PFSK-1 (cell line): ENCODE results near the gene BEGAIN.

Experiments
- FOXP2 ChIP-seq: optimal IDR thresholded peaks from 2 replicates; pipeline ENCODE3; 2011; ENCODE audit warnings: borderline replicate concordance, control low read depth, inconsistent platforms; ENCODE audit not compliant: insufficient read depth; ENCODE audit errors: extremely low read length, extremely low read depth
- POLR2AphosphoS5 ChIP-seq: IDR thresholded peaks from 2 replicates; pipeline ENCODE4 v1.6.1; 2012; ENCODE audit warnings: low read depth, mild to moderate bottlenecking, control low read depth, low read length, moderate library complexity
- SIN3A ChIP-seq: IDR thresholded peaks from 2 replicates; pipeline ENCODE4 v1.6.1; 2012; ENCODE audit warnings: mild to moderate bottlenecking, low read length, moderate library complexity, borderline replicate concordance; ENCODE audit not compliant: insufficient read depth
- TAF1 ChIP-seq: IDR thresholded peaks from 2 replicates; pipeline ENCODE4 v1.6.1; 2012; ENCODE audit warnings: low read length, control low read depth, borderline replicate concordance; ENCODE audit not compliant: insufficient read depth
- TF ChIP-seq, protein P1 (sequence below), 2 experiments: IDR thresholded peaks; 2 replicates each; pipeline versions ENCODE4 v1.6.1 to v1.8.0; 2011 to 2012; ENCODE audit warnings: low read depth in 2 of 2, low read length in 2 of 2, control low read depth in 1 of 2, inconsistent platforms in 1 of 2, mild to moderate bottlenecking in 1 of 2, moderate library complexity in 1 of 2; ENCODE audit not compliant: insufficient read depth in 1 of 2

BEGAIN gene

DNA sequence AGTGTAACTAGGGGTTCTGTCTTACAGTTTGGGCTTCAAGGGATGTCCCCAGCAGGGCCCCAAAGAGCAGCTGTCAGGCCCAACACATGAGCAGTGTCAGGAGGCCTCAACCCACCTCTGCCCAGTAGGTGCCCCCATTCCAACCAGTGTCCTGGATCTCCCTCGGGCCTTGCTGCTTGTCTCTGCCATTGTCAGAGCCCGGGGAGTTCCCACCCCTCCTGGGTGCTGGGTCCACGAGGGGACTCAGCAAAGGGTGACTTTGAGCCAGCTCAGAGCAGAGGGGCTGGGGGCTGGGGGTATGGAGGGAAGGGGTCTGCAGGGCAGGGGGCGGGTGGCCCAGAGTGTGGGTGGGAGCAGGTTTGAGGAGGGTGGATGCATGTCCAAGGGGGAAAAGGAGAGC is 18.0 kb upstream of the BEGAIN start:
- no peak for TF ChIP-seq TAF1
- TF ChIP-seq, protein P1, sequence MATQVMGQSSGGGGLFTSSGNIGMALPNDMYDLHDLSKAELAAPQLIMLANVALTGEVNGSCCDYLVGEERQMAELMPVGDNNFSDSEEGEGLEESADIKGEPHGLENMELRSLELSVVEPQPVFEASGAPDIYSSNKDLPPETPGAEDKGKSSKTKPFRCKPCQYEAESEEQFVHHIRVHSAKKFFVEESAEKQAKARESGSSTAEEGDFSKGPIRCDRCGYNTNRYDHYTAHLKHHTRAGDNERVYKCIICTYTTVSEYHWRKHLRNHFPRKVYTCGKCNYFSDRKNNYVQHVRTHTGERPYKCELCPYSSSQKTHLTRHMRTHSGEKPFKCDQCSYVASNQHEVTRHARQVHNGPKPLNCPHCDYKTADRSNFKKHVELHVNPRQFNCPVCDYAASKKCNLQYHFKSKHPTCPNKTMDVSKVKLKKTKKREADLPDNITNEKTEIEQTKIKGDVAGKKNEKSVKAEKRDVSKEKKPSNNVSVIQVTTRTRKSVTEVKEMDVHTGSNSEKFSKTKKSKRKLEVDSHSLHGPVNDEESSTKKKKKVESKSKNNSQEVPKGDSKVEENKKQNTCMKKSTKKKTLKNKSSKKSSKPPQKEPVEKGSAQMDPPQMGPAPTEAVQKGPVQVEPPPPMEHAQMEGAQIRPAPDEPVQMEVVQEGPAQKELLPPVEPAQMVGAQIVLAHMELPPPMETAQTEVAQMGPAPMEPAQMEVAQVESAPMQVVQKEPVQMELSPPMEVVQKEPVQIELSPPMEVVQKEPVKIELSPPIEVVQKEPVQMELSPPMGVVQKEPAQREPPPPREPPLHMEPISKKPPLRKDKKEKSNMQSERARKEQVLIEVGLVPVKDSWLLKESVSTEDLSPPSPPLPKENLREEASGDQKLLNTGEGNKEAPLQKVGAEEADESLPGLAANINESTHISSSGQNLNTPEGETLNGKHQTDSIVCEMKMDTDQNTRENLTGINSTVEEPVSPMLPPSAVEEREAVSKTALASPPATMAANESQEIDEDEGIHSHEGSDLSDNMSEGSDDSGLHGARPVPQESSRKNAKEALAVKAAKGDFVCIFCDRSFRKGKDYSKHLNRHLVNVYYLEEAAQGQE (IDR thresholded peaks at IDR 0.05; ENCODE audit: insufficient read depth in 1 of 2, low read depth in 2 of 2, low read length in 2 of 2): no peak
- TF ChIP-seq FOXP2: no peak
- no peak for TF ChIP-seq SIN3A
- no peak for TF ChIP-seq POLR2AphosphoS5

DNA sequence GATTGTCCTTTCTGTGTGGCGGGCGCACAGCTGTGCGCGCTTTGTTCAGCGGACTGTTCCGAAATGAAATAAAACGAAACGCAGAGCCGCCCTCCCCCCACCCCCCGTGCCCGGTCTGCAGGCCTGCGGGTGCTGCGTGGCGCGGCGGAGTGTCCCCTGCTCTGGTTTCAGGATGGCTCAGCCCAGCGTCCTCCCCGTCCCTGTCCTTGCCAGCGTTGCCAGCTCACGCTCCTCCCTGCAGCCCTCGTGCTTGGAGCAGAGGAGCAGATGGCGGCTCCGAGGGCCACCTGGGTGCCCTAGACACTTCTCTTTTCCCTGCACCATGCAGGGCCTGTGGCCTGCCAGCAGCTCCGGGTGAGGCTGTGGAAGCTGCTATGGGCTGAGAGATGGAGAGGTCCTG is 17.5 kb upstream of the BEGAIN start:
- no peak for TF ChIP-seq TAF1
- no peak for TF ChIP-seq SIN3A
- no peak for TF ChIP-seq POLR2AphosphoS5
- TF ChIP-seq FOXP2: no peak
- TF ChIP-seq, protein P1 (IDR thresholded peaks at IDR 0.05; ENCODE audit: insufficient read depth in 1 of 2, low read depth in 2 of 2, low read length in 2 of 2): no peak

DNA sequence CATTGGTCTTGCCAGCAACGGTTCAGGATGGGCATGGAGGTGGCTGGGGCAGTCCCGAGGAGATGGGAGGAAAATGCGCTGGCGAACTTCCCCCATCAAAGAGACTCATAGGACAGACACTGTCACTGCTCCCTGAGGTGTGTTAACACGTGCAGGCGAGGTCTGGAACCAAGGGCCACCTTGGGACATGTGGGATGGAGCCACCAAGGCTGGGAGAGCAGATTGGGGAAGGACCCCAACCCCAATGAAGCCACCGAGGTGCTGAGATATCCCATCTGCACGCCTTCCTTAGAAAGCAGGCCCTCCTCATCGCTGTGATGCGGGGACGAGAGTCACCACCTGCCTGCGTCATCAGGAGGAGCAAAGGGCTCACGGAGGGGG is 16.9 kb upstream of the BEGAIN start:
- TF ChIP-seq, protein P1 (IDR thresholded peaks at IDR 0.05; ENCODE audit: insufficient read depth in 1 of 2, low read depth in 2 of 2, low read length in 2 of 2): no peak
- TF ChIP-seq POLR2AphosphoS5 (no peak), TAF1 (no peak), SIN3A (no peak), FOXP2 (no peak)

DNA sequence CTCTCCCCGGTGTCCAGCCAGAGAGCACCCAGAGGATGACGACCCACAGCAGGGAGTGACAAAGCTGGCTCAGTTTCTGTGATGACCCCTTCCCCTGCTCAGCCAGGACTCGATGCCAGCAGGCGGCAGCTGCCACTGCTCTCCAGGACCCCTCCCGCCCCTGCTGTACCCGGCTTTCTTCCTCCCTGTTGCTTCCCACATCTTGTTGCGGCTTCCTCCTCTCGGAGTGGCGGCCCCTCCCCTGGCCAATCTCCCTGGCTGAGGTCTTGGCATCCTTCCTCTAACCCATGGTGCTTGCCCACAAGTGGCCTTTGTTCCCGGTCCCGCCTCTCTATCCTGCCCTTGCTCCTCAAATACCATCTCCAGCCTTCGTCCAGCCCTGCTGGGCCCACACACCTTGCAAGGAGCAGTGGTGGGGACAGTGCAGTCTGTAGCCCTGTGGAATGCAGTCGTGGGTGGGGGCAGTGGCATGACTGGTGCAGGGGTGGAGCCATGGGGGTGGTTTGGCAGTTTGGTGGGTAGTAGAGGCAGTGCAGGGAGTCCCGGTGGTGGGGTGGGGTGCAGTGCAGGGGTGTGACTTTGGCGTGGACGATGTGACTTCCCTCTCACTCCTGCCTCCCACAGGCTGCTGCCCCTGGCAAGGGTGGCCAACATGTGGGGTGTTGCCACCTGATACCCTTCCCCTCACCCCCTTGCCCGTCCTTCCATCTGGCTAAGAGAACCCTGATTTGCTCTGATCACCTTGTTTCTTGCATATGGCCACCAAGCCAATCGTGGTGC is 16.3 kb upstream of the BEGAIN start:
- TF ChIP-seq, protein P1 (IDR thresholded peaks at IDR 0.05; ENCODE audit: insufficient read depth in 1 of 2, low read depth in 2 of 2, low read length in 2 of 2): no peak
- TF ChIP-seq FOXP2 (no peak), POLR2AphosphoS5 (no peak), TAF1 (no peak), SIN3A (no peak)
